DOHH2 (cell line): ENCODE data around the gene JUNB.
A peak's percentile ranks its signal among the peaks of the same experiment; 100 is the strongest.

Experiments
- H3F3A ChIP-seq: fragments of 200-600 bp; sonication (generic), shearing (Covaris generic); 2 replicates; pipeline ENCODE4 v1.6.0; 2016; ENCODE audit warnings: antibody characterized with exemption, mild to moderate bottlenecking; ENCODE audit not compliant: control insufficient read depth, insufficient read depth
- H3K27ac ChIP-seq: fragments of 200-600 bp; sonication (generic); 2 replicates; pipeline ENCODE4 v1.5.1; 2014; ENCODE audit warnings: low read depth, mild to moderate bottlenecking, low read length, moderate library complexity
- H3K27me3 ChIP-seq: fragments of 200-600 bp; sonication (generic); 2 replicates; pipeline ENCODE4 v1.6.1; 2014; ENCODE audit warnings: mild to moderate bottlenecking, low read length, mixed read lengths; ENCODE audit not compliant: control insufficient read depth
- H3K36me3 ChIP-seq: fragments of 200-600 bp; sonication (generic); 2 replicates; pipeline ENCODE4 v1.6.1; 2014; ENCODE audit warnings: mild to moderate bottlenecking, low read length, moderate library complexity, mixed read lengths; ENCODE audit not compliant: control insufficient read depth
- H3K4me1 ChIP-seq: fragments of 200-600 bp; sonication (generic); 2 replicates; pipeline ENCODE4 v1.6.1; 2014; ENCODE audit warnings: mild to moderate bottlenecking, low read length, mixed read lengths; ENCODE audit not compliant: control insufficient read depth
- H3K4me2 ChIP-seq: fragments of 200-600 bp; sonication (generic); 2 replicates; pipeline ENCODE4 v1.6.0; 2014; ENCODE audit warnings: mild to moderate bottlenecking, low read length, moderate library complexity
- H3K4me3 ChIP-seq: fragments of 200-600 bp; sonication (generic); 2 replicates; pipeline ENCODE4 v1.5.1; 2014; ENCODE audit warnings: mild to moderate bottlenecking, low read length, mixed read lengths
- H3K79me2 ChIP-seq: fragments of 200-600 bp; sonication (generic); 2 replicates; pipeline ENCODE4 v1.6.1; 2014; ENCODE audit warnings: mild to moderate bottlenecking, low read length, mixed read lengths; ENCODE audit not compliant: control insufficient read depth
- H3K9me2 ChIP-seq: fragments of 200-600 bp; sonication (generic); replicated peaks from 2 replicates; pipeline ENCODE4 v1.6.1; 2014; ENCODE audit warnings: mild to moderate bottlenecking, low read length, mixed read lengths; ENCODE audit not compliant: control insufficient read depth
- H3K9me3 ChIP-seq: fragments of 200-600 bp; sonication (generic); 2 replicates; pipeline ENCODE4 v1.6.1; 2014; ENCODE audit warnings: antibody characterized with exemption, low read length, mixed read lengths; ENCODE audit not compliant: control insufficient read depth, insufficient read depth
- H4K20me1 ChIP-seq: fragments of 200-600 bp; sonication (generic); 2 replicates; pipeline ENCODE4 v1.6.0; 2014; ENCODE audit warnings: low read depth, mild to moderate bottlenecking, antibody characterized with exemption, low read length, moderate library complexity; ENCODE audit not compliant: control insufficient read depth, insufficient read depth
- EZH2phosphoT487 ChIP-seq: fragments of 200-600 bp; sonication (generic); IDR thresholded peaks from 2 replicates; pipeline ENCODE4 v1.6.1; 2017; ENCODE audit warnings: borderline replicate concordance, mild to moderate bottlenecking, antibody characterized with exemption, low read length, moderate library complexity, mixed read lengths
- TF ChIP-seq, protein P1 (sequence below): fragments of 200-600 bp; sonication (generic); IDR thresholded peaks from one replicate; pipeline ENCODE4 v1.5.1; 2014; ENCODE audit warnings: antibody characterized with exemption, mild to moderate bottlenecking, low read depth, low read length; ENCODE audit not compliant: poor library complexity, severe bottlenecking

Gene JUNB

DNA sequence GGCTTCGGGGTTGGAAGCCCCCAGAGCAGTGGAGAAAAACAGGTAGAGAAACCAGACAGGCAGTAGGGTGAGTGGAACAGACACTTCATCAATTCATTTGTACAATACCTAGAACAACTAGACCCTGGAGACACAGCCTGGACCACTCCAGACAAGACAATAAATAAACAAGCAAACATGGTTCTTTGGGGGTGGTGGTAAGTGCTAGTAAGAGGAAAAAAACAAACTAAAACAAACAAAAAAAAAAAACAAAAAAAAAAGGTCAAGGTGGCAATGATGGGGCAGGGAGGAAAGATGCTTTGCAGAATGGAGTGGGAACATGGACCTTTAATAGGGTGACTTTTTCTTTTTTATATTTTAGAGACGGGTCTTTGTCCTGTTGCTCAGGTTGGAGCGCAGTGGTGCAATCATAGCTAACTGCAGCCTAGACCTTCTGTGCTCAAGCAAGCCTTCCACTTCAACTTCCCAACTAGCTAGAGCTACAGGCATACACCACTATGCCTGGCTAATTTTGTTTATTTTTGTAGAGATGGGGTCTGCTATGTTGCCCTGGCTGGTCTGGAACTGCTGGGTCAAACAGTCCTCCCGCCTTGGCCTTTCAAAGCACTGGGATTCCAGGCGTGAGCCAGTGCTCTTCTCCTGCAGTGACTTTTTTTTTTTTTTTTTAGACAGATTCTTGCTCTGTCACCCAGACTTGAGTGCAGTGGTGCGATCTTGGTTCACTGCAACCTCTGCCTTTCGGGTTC lies 3.1 kb downstream of the JUNB start:
- peaks cover 24% of the 10 kb centered on the region for H3K79me2 ChIP-seq
- peaks cover 33% of the 10 kb centered on the region for H3K4me1 ChIP-seq
- no peaks in the 10 kb centered on the region for H3K9me3 ChIP-seq
- no peaks in the 10 kb centered on the region for H3K9me2 ChIP-seq
- no peak for TF ChIP-seq EZH2phosphoT487
- TF ChIP-seq, protein P1, sequence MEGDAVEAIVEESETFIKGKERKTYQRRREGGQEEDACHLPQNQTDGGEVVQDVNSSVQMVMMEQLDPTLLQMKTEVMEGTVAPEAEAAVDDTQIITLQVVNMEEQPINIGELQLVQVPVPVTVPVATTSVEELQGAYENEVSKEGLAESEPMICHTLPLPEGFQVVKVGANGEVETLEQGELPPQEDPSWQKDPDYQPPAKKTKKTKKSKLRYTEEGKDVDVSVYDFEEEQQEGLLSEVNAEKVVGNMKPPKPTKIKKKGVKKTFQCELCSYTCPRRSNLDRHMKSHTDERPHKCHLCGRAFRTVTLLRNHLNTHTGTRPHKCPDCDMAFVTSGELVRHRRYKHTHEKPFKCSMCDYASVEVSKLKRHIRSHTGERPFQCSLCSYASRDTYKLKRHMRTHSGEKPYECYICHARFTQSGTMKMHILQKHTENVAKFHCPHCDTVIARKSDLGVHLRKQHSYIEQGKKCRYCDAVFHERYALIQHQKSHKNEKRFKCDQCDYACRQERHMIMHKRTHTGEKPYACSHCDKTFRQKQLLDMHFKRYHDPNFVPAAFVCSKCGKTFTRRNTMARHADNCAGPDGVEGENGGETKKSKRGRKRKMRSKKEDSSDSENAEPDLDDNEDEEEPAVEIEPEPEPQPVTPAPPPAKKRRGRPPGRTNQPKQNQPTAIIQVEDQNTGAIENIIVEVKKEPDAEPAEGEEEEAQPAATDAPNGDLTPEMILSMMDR = peak; percentile 14
- H3K27me3 ChIP-seq = no peaks in the 10 kb centered on the region
- peak overlapping the region; percentile 79 for H3K4me3 ChIP-seq
- H3K27ac ChIP-seq = peak overlapping the region; percentile 24; the same call in 1 of the 2 replicates
- H3K36me3 ChIP-seq = peaks cover 7% of the 10 kb centered on the region
- H4K20me1 ChIP-seq = no peaks in the 10 kb centered on the region
- peaks cover 17% of the 10 kb centered on the region for H3F3A ChIP-seq
- H3K4me2 ChIP-seq = peak overlapping the region; percentile 93

DNA sequence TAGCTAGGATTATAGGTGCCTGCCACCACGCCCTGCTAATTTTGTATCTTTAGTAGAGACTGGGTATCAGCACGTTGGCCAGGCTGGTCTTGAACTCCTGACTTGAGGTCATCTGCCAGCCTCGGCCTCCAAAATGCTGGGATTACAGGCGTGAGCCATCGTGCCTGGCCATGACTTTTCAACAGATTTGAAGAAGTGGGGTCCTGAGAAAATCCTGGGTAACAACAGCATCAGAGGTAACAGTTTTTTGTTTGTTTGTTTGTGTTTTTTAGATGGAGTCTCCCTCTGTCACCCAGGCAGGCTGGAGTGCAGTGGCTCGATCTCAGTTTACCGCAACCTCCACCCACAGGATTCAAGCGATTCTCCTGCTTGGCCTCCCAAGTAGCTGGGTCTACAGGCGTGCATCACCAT lies 3.7 kb downstream of the JUNB start:
- H3K27me3 ChIP-seq = no peaks in the 10 kb centered on the region
- H3K9me2 ChIP-seq = no peaks in the 10 kb centered on the region
- H3K4me2 ChIP-seq = no peak overlapping the region
- peaks cover 17% of the 10 kb centered on the region for H3F3A ChIP-seq
- H3K79me2 ChIP-seq = peaks cover 29% of the 10 kb centered on the region
- H3K36me3 ChIP-seq = peaks cover 13% of the 10 kb centered on the region
- H3K4me1 ChIP-seq = peaks cover 32% of the 10 kb centered on the region
- no peaks in the 10 kb centered on the region for H4K20me1 ChIP-seq
- H3K4me3 ChIP-seq = no peak overlapping the region
- H3K27ac ChIP-seq = no peak overlapping the region
- no peak for TF ChIP-seq EZH2phosphoT487
- TF ChIP-seq, protein P1 = no peak
- no peaks in the 10 kb centered on the region for H3K9me3 ChIP-seq

DNA sequence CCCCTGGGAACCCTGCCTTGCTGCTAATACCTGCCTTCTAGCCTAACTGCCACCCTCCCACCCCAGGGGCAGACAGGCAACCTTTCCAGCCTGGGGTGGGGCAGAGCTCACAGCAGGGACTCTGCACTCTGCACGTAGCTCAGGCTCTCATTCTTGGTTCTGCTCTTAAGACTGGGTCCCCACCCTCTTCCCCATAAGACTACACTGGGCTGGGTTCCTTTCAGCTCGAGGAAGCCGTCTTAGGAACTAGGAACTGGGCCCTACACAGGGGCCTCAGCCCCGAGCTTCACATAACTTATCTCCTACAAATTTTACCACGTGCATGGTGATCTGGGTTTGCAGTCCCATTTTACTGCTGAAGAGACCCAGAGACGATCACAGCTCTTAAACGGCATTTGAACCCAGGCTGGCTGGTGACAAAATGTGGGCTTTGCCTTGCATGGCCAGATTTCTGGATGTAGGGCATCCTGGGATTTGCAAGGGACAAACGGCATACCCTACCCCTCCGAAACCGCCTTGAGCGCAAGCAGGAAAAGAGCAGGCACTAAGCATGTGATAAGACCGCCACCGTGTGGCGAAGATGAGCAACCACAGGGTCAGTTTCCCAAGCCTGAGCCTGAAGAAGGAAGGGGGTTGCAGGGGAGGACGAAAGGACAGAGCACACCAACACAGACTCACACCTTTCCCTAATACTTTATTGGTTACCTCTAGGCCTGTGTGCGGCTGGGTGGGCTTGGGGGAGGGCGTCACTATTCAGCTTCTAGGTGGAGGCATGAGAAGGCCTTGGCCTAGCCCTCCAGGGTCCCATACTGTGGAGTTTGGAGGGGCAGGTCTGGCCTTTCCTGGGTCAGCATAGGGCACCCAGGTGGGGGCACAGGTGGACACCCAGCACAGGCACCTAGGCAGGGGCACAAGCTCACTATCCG lies 5.1 kb downstream of the JUNB start:
- Histone ChIP-seq H3K4me2 (peak overlapping the region; percentile 55), H3K9me3 (no peaks in the 10 kb centered on the region), H3K27ac (no peak overlapping the region), H3F3A (peaks cover 13% of the 10 kb centered on the region), H3K79me2 (peaks cover 39% of the 10 kb centered on the region), H4K20me1 (0 out of 2 replicates have a peak, but pooled peaks cover 3% of the 10 kb centered on the region), H3K27me3 (no peaks in the 10 kb centered on the region), H3K4me3 (peak overlapping the region; percentile 30), H3K36me3 (peaks cover 21% of the 10 kb centered on the region), H3K4me1 (peaks cover 31% of the 10 kb centered on the region), H3K9me2 (no peaks in the 10 kb centered on the region)
- TF ChIP-seq EZH2phosphoT487 = no peak
- TF ChIP-seq, protein P1 = peak; percentile 89
